HepG2 (cell line): ENCODE results near the gene PGAP3. TPM values are rescaled to one million over a fixed set of nuclear protein-coding genes. Genes with fewer than 3 reads are reported as not detected.

Experiments used
- ARID3A ChIP-seq: IDR thresholded peaks from 2 replicates; pipeline ENCODE4 v1.6.1; 2012; ENCODE audit warnings: low read depth, low read length, improper control_type of control experiment
- CTCF ChIP-seq: sonication (generic); formaldehyde crosslinking; IDR thresholded peaks from 2 replicates; pipeline ENCODE4 v1.5.0; 2020; ENCODE audit warnings: mild to moderate bottlenecking, missing genetic modification reagents, moderate library complexity
- ELF1 ChIP-seq: sonication (generic); formaldehyde crosslinking; IDR thresholded peaks from 2 replicates; pipeline ENCODE4 v1.4.0; 2020; ENCODE audit warnings: missing genetic modification reagents
- FOXK2 ChIP-seq: fragments of 450-650 bp; IDR thresholded peaks from 2 replicates; pipeline ENCODE4 v1.6.1; 2016
- HDAC2 ChIP-seq: sonication (generic); formaldehyde crosslinking; IDR thresholded peaks from 2 replicates; pipeline ENCODE4 v1.4.0; 2020; ENCODE audit warnings: missing genetic modification reagents
- KDM3A ChIP-seq: IDR thresholded peaks from 2 replicates; pipeline ENCODE4 v1.6.1; 2018; ENCODE audit warnings: low read depth, missing compliant biosample characterization
- MXD3 ChIP-seq: IDR thresholded peaks from 2 replicates; pipeline ENCODE4 v1.6.1; 2016; ENCODE audit warnings: mild to moderate bottlenecking, missing biosample characterization, missing genetic modification reagents
- RCOR2 ChIP-seq: IDR thresholded peaks from 2 replicates; pipeline ENCODE4 v1.6.1; 2016; ENCODE audit warnings: missing biosample characterization, missing genetic modification reagents
- SALL1 ChIP-seq: sonication (generic); formaldehyde crosslinking; IDR thresholded peaks from 2 replicates; pipeline ENCODE4 v1.8.0; 2022; ENCODE audit warnings: mild to moderate bottlenecking, missing genetic modification reagents
- SATB2 ChIP-seq: sonication (generic); formaldehyde crosslinking; IDR thresholded peaks from 2 replicates; pipeline ENCODE4 v1.5.0; 2020; ENCODE audit warnings: missing genetic modification reagents
- TAF1 ChIP-seq: sonication (generic); formaldehyde crosslinking; IDR thresholded peaks from 2 replicates; pipeline ENCODE4 v1.4.0; 2020; ENCODE audit warnings: missing genetic modification reagents
- ZBTB3 ChIP-seq: sonication (generic); formaldehyde crosslinking; IDR thresholded peaks from 2 replicates; pipeline ENCODE4 v1.4.0; 2020; ENCODE audit warnings: low read depth, mild to moderate bottlenecking, moderate library complexity, missing genetic modification reagents, borderline replicate concordance
- ZBTB38 ChIP-seq: sonication (generic); formaldehyde crosslinking; IDR thresholded peaks from 2 replicates; pipeline ENCODE4 v1.5.1; 2020; ENCODE audit warnings: mild to moderate bottlenecking, missing genetic modification reagents
- ZNF256 ChIP-seq: sonication (generic); formaldehyde crosslinking; conservative IDR thresholded peaks from 2 replicates; pipeline ENCODE4 v1.4.0; 2020; ENCODE audit warnings: missing genetic modification reagents
- ZNF589 ChIP-seq: sonication (generic); formaldehyde crosslinking; conservative IDR thresholded peaks from 2 replicates; pipeline ENCODE4 v1.8.0; 2022; ENCODE audit warnings: mild to moderate bottlenecking, moderate library complexity, missing genetic modification reagents
- polyA plus RNA-seq, 8 experiments: library from polyadenylated mRNA; depleted of rRNA in 3 of 8; stranded (reverse) in 7 of 8; unstranded in 1 of 8; fragments of >200 nt; fragmentation: Illumina TruSeq in 4 of 8; extraction: Trizol in 4 of 8; gene quantifications; 2 replicates each; pipeline versions ENCODE4 v1.2.1 to v1.2.3, GENCODE V29; 2011 to 2016; ENCODE audit warnings: low read depth in 4 of 8, missing spikeins in 1 of 8, mixed read lengths in 1 of 8; ENCODE audit not compliant: insufficient read depth in 1 of 8
- total RNA-seq, 5 experiments: library from RNA; depleted of rRNA; stranded (reverse); fragments of >200 nt; fragmentation: Illumina TruSeq; extraction: Trizol; gene quantifications; 2 replicates each; pipeline ENCODE4 v1.2.3, GENCODE V29; 2016; ENCODE audit warnings: low read depth in 1 of 5
- TF ChIP-seq, protein P1 (sequence below): sonication (generic); formaldehyde crosslinking; IDR thresholded peaks from 2 replicates; pipeline ENCODE4 v1.4.0; 2020; ENCODE audit warnings: low read depth, mild to moderate bottlenecking, missing genetic modification reagents
- TF ChIP-seq, protein P2 (sequence below), 2 experiments: sonication (generic) in 1 of 2; formaldehyde crosslinking in 1 of 2; IDR thresholded peaks; 2 replicates each; pipeline versions ENCODE4 v1.4.0 to v1.6.1; 2016 to 2020; ENCODE audit warnings: borderline replicate concordance in 1 of 2, low read depth in 1 of 2, mild to moderate bottlenecking in 1 of 2, missing genetic modification reagents in 1 of 2

Gene PGAP3
- total and polyA plus RNA-seq, 2 of the 13 experiments (the other 11 are each of a cell fraction or from before 2014, with no cell fraction given): 11.9 to 14.6 TPM

GRCh38 chr17:39687546-39688474 lies at the start of gene PGAP3 (continued):
- TF ChIP-seq ZBTB38 (CRISPR knock-in tag): peak; percentile 70; the same call in 1 of the 2 replicates
- TF ChIP-seq, protein P1, sequence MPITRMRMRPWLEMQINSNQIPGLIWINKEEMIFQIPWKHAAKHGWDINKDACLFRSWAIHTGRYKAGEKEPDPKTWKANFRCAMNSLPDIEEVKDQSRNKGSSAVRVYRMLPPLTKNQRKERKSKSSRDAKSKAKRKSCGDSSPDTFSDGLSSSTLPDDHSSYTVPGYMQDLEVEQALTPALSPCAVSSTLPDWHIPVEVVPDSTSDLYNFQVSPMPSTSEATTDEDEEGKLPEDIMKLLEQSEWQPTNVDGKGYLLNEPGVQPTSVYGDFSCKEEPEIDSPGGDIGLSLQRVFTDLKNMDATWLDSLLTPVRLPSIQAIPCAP (CRISPR knock-in tag): peak; percentile 76; the same call in 1 of the 2 replicates
- no peak; the same call in 1 of the 2 replicates for TF ChIP-seq MXD3 (CRISPR knock-in tag)
- peak; percentile 78; the same call in 1 of the 2 replicates for TF ChIP-seq KDM3A (CRISPR knock-in tag)
- 0 out of 2 replicates have a peak, but pooled peaks have one; percentile 16 for TF ChIP-seq ZBTB3 (CRISPR knock-in tag)
- peak; percentile 91 for TF ChIP-seq ELF1
- no peak for TF ChIP-seq ARID3A
- peak; percentile 65 for TF ChIP-seq CTCF (CRISPR knock-in tag)
- TF ChIP-seq SALL1: peak; percentile 83
- TF ChIP-seq TAF1 (CRISPR knock-in tag): peak; percentile 90
- peak; percentile 82; the same call in 1 of the 2 replicates for TF ChIP-seq SATB2 (CRISPR knock-in tag)
- peak; percentile 78; the same call in 1 of the 2 replicates for TF ChIP-seq ZNF589
- peak; percentile 92 for TF ChIP-seq ZNF256 (CRISPR knock-in tag)
- 0 out of 2 replicates have a peak, but pooled peaks have one; percentile 19 for TF ChIP-seq FOXK2
- TF ChIP-seq, protein P2, sequence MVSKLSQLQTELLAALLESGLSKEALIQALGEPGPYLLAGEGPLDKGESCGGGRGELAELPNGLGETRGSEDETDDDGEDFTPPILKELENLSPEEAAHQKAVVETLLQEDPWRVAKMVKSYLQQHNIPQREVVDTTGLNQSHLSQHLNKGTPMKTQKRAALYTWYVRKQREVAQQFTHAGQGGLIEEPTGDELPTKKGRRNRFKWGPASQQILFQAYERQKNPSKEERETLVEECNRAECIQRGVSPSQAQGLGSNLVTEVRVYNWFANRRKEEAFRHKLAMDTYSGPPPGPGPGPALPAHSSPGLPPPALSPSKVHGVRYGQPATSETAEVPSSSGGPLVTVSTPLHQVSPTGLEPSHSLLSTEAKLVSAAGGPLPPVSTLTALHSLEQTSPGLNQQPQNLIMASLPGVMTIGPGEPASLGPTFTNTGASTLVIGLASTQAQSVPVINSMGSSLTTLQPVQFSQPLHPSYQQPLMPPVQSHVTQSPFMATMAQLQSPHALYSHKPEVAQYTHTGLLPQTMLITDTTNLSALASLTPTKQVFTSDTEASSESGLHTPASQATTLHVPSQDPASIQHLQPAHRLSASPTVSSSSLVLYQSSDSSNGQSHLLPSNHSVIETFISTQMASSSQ (IDR thresholded peaks at IDR 0.05; ENCODE audit: low read depth): no peak; the same call in none of the 2 replicates
- TF ChIP-seq, protein P2 (CRISPR knock-in tag; IDR thresholded peaks at IDR 0.05; ENCODE audit: borderline replicate concordance): peak; percentile 58; the same call in 1 of the 2 replicates
- TF ChIP-seq HDAC2 (CRISPR knock-in tag): peak; percentile 72
- peak; percentile 1; the same call in 1 of the 2 replicates for TF ChIP-seq RCOR2
